Pulmonary artery endothelial cell (primary cell): ENCODE results near the gene ACAD9. TPM values are rescaled to one million over a fixed set of nuclear protein-coding genes. Genes with fewer than 3 reads are reported as not detected.
"Not testable (repeated sequence)": the region's sequence is repeated elsewhere in the genome, so short reads cannot be mapped to it uniquely, and the experiment has no call there.

Source experiments
- DNase-seq: peaks from one replicate; pipeline ENCODE4 v3.0.0-alpha.2; 2011; ENCODE audit warnings: low read depth, low spot score
- total RNA-seq: library from RNA; depleted of rRNA; stranded (reverse); fragments of >200 nt; gene quantifications from 2 replicates; pipeline ENCODE4 v1.2.3, GENCODE V29; 2014

Gene ACAD9
- total RNA-seq, 1 donor from 2014 or later = 48.7 TPM

DNA sequence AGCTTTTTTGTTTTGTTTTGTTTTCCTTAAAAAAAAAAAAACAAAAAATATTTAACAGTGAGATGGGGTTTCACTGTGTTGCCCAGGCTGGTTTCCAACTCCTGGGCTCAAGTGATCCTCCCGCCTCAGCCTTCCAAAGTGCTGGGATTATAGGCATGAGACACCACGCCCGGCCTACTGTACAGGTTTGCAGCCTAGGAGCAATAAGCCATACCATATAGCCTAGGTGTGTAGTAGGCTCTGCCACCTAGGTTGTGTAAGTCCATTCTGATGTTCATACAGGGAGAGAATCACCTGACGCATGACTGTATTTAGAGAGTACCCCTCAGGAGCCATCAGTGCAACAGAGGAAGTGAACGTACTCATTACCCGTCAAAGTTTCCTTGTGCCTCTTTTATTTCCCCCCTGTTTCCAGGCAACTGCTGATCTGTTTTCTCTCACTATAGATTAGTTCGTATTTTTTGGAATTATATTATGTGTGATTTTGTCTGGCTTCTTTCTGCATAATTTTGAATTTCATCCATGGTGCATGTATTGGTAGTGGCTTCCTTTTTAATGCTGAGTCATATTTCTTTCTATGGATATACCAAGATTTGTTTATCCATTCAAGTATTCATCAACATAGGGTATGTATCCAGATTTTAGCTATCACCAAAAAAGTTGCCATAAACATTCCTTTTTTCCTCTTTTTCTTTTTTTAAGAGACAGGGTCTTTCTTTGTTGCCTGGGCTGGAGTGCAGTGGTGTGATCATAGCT is 9.9 kb downstream of the ACAD9 start:
- DNase-seq = no peak

DNA sequence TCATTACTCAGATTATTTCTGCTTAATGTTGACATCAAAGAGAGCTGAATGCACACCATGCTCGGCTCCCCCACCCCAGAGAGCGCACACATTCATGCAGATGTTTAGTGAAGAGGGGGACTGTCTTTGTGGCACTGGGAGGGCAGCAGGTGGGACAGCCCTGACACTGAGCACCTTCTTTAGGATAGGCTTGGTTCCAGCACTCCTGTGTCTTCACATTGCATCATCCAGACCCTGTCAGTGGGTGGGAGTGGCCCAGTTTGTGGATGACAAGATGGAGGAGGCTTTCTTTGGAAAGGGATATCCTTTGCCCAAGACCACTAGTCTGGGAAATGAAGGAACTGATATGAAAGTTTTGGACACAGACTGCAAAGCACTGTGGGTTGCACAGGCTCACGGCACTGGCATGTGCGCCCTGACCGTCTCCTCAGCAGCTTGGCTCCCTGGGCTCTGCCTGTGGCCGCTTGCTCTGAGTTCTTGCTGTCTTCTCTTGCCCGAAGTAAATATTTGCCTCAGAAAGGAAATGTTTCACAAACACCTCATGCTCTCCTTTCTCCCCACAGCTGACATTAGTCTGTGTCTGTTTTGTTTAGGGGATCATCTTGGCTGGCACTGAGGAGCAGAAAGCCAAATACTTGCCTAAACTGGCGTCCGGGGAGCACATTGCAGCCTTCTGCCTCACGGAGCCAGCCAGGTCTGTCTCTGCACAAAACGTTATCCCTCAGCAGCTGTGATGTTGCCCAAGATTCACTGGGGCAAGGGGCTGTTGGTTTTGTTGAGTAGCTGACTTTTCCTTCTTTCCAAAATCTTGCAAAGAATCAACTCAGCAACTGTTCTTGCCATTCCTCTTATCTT is 16.6 kb downstream of the ACAD9 start:
- DNase-seq = no peak

DNA sequence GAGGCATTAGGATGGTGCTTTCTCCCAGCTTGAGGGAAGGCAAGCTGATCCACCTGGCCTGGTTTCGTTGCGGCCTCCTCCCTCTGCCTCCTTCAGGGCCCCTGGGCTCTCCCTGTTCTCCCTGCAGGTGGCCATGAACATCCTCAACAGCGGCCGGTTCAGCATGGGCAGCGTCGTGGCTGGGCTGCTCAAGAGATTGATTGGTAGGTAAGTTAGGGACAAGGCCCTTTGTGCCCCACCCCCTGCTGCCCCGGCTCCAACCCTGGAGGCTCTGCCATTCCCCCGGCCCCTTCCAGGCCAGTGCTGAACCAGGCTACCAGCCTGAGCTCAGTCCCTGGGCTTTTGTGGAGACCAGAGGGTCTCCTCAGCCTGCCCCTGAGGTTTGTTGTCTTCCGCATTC is 23.0 kb downstream of the ACAD9 start:
- DNase-seq = no peak

DNA sequence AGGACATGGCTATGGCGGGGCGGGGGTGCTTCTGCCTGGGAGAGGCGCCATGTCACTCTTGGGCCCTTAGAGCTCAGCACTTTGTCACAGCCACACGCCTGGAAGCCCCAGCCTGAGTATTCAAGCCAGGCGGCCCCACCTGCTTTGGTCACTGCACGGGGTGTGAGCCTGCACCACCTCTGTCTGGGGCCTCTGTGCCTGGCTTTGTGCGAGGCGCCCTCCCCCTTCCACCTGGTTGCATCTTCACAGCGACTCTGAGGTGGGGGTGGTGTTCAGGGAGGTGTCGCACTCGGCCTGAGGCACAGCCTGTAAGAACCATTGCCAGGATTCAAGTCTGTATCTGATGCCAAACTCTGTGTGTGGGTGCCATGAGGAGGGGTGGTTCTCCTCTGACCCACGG is 24.1 kb downstream of the ACAD9 start:
- DNase-seq = no peak

DNA sequence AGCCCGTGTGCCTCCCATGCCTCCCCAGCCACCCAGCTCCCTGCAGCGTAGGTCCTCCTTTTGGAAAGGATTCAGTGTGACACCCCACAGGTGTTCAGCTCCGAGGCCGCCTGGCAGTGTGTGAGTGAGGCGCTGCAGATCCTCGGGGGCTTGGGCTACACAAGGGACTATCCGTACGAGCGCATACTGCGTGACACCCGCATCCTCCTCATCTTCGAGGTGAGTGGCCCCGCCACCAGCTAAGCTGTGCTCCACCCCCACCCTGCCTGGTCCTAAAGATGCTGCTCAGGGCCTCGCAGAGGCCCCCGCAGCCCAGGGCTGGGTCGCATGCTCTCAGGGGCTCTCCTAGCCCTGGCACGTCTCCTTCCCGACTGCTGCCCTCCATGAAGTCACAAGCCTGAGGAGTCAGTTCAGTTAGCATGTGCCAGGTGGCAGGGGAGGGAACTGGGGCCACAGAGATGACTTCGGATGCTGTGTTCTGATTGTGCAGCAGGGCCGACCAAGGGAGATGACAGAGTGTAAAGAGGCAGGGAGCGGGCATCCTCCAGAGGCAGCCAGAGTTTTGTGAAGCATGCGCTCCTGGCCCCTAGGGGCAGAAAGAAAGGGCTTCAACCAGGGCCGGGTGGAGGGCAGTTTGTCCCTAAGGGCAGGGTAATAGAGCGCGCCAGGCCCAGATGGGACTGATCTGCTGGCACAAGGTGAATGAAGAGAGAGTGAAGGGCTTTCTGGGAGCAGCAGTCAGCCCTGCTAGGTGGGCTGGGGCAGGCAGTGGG is 26.8 kb downstream of the ACAD9 start:
- no peak for DNase-seq

DNA sequence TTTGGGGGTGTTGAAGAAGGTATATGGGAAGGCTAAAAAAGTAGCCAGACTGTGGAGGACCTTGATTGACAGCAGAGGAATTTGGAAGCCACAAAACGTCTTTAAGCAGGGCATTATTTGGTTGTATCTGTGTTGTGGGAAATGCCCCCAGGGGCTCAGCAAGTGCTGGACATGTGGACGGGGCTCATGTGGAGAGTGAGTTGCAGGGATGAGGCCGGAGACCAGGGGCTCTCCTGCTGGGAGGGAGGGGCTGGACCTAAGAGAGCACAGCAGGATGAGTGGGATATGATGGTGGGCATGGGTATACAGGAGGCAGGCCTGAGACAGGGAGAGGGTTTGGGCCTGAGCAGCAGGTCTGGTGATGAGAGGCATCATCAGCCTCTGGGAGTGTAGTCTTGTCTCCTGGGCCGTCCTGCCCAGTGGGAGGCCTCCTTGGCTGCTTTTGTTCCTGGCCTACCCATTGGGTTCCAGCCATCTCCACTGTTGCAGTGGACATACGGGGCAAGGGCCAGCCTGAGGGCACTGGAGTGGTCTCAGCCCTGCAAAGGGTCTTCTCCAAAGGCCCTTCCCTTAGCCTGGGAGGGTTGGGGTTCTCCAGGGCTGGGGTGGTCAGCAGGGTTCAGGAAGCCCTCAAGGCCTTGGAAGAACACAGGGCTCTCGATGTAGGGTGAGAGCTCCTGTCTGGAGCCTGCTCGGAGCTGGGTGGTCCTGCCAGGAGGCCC is 27.5 kb downstream of the ACAD9 start:
- no peak for DNase-seq

DNA sequence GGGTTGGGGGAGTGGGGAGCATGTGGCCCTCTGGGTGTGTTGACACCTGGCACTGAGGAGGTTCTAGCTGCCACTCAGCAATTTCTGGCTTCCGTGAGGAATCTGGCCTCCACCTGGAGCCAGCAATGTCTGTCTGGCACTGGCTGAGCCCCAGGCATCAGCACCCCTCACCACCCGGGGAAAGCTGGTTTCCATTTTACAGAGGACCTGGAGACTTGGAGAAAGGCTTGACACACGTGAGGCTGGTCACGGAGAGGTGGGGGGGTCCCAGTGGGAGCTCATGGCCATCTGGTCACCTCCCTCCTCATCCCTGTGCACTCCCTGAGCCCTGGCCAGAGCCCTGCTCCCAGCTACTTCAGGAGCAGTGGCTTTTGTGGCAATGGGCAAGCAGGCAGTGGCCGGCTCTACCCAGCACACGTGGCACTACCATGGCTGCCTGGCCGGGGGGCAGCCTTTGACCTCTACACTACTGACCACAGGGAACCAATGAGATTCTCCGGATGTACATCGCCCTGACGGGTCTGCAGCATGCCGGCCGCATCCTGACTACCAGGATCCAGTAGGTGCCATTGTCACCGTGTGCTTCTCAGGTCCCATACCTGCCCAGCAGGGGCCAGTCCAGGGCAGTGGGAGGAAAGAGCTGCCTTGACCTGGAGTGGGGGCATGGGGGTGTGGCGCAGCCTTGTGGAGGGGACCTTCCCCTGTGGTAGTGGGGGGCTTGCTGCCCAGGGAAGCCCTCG is 28.5 kb downstream of the ACAD9 start:
- no peak for DNase-seq

DNA sequence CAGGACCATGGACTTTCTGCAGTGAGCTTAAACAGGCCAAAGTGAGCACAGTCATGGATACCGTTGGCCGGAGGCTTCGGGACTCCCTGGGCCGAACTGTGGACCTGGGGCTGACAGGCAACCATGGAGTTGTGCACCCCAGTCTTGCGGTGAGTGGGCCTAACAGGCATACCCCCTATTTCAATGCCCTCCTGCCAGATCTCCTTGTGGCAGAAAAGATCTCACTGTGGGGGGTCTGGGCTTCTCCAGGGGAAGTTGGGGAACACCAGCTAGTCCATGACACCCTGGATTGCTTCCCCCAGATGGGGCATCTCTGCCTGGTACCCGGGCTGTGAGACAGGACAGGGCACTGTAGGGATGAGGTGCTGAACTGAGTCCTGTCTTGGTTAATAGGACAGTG is 29.5 kb downstream of the ACAD9 start:
- DNase-seq = no peak

DNA sequence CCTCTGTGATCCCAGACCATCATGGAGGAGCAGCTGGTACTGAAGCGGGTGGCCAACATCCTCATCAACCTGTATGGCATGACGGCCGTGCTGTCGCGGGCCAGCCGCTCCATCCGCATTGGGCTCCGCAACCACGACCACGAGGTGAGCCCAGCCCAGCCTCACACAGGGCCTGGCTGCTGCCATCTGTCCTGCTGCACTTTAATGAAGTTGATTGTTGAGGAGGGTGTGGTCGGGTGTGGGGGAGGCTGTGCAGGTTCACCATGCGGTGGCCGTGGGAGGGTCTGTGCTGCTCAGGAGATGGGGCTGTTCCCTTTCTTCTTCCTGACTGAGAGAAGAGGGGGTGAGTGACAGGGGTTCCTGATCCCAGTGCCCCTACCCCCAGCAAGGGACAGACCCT is 30.6 kb downstream of the ACAD9 start:
- no peak for DNase-seq

DNA sequence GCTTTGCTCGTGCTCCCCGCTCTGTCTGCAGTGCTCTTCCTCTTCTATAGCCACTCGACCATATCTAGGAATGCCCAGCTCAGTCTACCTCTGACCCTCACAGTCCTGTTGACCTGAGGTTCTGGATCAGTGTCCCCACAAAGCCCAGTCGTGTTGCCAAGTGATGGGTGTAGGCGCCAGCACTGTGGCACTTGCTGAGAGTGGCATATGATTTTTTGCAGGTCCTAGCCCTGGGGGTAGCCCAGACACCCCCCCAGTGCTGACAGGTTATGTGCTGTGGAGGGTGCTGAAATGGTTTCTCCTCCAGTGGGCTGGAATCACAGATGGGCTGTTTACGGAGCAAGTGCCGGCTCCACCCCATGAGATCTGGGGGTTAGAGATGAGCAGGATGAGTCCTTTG is 32.5 kb downstream of the ACAD9 start:
- DNase-seq = no peak

DNA sequence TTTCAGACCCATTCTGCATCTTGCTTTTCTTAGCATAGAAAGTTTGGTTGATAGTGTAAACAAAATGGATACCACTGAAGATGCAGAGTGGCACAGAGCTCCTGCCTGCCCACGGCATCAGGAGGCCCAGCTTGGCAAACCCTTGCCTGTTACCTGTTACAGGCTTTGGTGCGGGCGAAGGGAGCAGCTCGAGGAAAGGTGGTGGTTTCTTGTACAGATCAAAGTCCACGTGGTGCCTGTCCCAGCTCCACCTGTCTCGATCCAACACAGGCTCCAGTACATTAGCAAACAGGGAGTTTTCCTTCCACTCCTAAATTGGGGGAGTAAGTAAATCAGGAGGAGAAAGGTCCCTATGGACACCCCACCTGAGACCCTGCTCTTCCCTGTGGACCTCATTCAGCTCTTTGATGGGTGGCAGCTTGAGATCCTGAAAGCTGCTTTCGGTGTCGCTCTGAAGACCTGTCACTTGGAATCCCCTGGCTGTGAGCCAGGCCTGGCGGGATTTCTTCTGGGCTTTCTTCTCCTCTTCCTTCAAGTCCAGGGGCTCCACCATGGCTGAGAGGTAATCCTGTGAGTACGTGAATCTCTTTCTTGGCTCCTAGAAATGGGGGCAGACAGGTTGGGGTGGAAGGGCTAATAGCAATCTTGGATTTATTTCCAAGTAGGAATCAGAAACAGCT is 35.7 kb downstream of the ACAD9 start:
- DNase-seq = no peak

DNA sequence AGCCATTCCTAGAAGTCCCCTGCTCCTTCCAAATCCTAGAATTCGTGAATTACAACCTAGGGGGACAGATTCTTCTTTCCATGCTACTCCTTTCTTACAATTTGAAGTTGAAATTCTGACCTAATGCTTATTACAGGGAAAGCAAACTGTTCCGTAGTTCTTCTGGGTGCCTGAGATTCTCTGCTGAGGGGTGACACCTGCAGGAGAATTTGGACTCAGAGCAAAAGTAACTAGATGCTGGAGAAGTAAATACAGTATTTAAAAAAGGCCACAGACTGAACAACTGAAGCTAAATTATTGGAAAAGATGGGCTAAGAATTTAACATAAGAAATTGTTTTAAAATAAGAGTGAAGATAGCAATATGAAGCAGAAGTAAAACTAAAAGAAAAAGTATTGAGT is 37.9 kb downstream of the ACAD9 start:
- no peak for DNase-seq

DNA sequence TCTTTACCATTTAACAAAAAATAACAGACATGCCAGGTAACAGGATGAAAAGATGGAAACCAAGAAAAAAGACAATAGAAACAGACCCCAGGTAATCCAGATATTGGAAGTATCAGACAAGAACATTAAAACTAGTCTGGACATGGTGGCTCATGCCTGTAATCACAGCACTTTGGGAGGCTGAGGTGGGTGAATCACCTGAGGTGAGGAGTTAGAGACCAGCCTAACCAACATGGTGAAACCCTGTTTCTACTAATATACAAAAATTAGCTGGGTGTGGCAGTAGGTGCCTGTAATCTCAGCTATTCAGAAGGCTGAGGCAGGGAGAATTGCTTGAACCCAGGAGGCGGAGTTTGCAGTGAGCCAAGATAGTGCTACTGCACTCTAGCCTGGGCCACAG is 40.6 kb downstream of the ACAD9 start:
- no peak for DNase-seq

DNA sequence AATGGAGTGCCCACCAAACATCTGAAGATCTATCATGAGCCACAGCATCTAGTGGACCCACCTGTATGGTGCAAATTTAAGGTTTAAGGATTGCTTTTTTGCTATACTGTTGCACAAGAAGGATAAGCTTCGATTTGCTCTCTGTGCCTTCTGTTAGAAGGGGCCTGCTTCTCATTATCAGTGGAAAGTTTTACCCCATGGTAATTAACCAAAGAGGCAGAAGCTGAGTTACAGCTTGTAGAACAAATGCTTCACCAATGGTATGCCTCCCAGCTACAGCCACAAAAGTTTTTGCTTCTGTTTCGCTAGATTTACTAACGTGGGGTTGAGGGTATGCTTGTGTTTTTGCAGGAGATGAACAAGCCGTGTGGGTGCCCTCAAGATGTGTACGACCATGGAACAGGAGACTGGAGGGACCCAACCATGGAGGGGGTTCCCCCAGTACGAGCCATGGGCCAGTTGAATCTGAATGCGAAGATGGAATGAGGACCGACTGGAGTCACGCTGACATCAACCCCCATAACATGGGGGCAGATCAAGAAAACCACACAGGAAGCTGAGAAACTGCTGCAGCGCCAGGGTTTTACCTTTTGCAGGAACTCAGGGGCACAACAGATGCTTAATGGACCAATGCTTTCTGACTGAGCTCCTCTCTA is 43.5 kb downstream of the ACAD9 start:
- no peak for DNase-seq

DNA sequence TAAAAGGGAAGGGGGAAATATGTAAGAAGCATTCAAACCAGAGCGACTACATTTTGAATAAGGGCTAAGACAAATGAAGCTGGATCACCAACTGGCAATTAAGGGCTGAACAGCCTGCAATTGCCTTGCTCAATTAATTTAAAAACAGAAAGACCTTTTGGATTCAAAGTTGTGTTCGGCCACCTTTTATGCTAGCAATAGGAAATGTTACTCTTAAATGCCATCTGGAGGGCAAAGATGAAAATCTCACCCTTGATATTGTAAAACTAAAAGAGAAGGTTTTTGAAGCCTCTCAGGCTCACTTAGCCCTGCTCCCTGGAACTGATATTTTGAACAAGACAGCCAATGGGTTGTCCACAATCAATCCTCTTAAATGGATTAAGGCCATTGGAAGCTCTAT is 44.2 kb downstream of the ACAD9 start:
- DNase-seq = no peak

DNA sequence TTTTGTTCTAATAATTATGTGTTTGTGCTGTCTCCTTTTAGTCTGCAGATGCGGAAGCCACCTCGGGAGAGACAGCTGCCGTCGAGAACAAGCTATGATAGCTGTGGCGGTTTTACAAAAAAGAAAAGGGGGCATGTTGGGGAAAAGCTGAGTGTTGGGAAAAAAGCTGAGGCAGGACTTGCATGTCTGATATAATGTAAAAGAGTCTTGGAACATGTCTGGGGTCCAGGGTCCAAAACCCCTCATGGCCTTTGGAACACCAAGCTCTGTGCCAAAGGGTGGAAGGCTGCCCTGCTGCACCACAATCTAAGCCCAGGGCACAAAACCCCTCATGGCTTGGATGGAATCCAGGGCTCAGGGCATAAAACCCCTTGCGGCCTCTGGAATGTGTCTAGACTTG is 44.6 kb downstream of the ACAD9 start:
- not testable (repeated sequence) for DNase-seq

DNA sequence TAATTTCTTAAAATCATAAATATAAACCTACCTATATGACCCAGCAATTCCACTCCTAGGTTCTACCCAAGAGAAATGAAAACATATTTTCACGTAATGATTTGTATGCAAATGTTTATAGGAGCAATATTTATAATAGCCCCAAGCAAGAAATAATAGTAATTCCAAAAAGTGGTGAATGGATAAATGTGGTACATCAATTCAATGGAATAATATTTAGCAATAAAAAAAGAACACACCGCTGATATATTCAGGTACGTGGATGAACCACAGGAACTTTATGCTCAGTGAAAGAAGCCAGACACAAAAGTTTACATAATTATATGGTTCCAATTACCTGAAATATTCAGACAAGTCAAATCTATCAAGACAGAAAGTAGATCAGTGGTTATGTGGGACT is 49.9 kb downstream of the ACAD9 start:
- DNase-seq = no peak

DNA sequence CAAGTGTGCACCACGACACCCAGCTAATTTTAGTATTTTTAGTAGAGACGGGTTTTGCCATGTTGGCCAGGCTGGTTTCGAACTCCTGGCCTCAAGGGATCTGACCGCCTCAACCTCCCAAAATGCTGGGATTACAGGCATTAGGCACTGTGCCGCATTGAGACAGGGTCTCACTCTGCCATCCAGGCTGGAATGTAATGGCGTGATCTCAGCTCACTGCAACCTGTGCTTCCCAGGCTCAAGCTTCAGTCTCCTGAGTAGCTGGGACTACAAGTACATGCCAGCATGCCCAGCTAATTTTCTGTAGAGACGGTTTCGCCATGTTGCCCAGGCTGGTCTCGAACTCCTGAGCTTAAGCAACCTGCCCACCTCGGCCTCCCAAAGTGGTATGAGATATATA is 51.6 kb downstream of the ACAD9 start:
- no peak for DNase-seq

DNA sequence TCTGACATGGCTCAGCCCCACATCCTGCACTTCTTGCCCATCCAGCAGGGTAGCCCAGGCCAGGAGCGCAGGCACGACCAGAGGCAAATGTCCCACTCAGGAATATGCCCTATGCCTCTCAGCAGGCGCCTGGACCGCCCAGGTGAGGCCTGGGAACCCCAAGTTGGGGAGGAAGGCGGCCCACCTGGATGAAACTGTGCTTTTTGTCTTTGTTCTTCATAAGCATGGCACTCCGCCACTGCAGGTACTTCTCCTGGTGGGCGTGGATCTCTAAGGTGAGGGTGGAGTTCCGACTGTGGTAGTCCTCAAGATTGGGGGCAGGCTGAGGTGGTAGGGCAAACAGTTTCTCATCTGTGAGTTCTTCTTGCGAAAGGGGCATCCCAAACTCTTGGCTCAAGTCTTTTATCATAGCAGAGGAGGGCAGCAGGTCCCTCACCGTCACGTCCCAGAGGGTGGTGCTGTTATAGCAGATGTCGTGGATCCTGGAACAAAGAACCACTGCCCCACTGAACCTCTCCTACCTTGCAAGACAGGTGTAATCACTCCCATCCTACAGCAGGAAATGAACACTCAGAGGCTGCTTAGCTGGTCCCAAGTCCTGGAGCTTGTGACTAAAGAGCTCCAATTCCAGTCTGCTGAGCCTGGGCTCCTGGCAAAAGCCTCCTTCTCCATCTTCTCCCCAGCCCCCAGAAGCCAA is 53.2 kb downstream of the ACAD9 start:
- no peak for DNase-seq
